H1 (cell line): Measurements from ENCODE around the gene ATOH7. TPM values are rescaled to one million over a fixed set of nuclear protein-coding genes. Genes with fewer than 3 reads are reported as not detected.

Experiments
- CTCF ChIA-PET: fragments of 300-600 bp; sonication (Branson Sonifier 250); formaldehyde crosslinking; loops from one replicate; lab custom pipeline; 2021; ENCODE audit not compliant: partially characterized antibody; lab: Charles Lee
- POLR2A ChIA-PET: fragments of 300-600 bp; sonication (Branson Sonifier 250); formaldehyde crosslinking; loops from one replicate; lab custom pipeline; 2021; ENCODE audit warnings: inconsistent platforms; ENCODE audit not compliant: partially characterized antibody; lab: Charles Lee
- DNase-seq, 2 experiments: peaks; one replicate each; pipeline versions ENCODE4 v3.0.0 to v3.0.0-alpha.2; 2010 to 2022; ENCODE audit warnings: low spot score in 2 of 2, low read depth in 1 of 2, mixed read lengths in 1 of 2
- FAIRE-seq: peaks from 2 replicates; lab custom pipeline; 2011; peaks lifted over from hg19 to GRCh38; lab: Jason Lieb, UNC
- H2AFZ ChIP-seq: 2 replicates; pipeline ENCODE4 v1.8.1; 2012; ENCODE audit warnings: low read length, inconsistent platforms
- H2AK5ac ChIP-seq: 2 replicates; pipeline ENCODE4 v1.6.1; 2013; ENCODE audit warnings: low read depth, low read length
- H2BK120ac ChIP-seq: replicated peaks from 2 replicates; pipeline ENCODE3; 2013; ENCODE audit warnings: low read depth, low read length, inconsistent platforms
- H2BK12ac ChIP-seq: 2 replicates; pipeline ENCODE4 v1.6.1; 2013; ENCODE audit warnings: low read depth, low read length
- H2BK15ac ChIP-seq: 2 replicates; pipeline ENCODE4 v1.6.1; 2013; ENCODE audit warnings: low read length
- H2BK20ac ChIP-seq: 2 replicates; pipeline ENCODE4 v1.6.1; 2013; ENCODE audit warnings: low read length
- H2BK5ac ChIP-seq: 2 replicates; pipeline ENCODE4 v1.6.1; 2013; ENCODE audit warnings: low read depth, low read length
- H3K14ac ChIP-seq: 2 replicates; pipeline ENCODE4 v1.6.1; 2013; ENCODE audit warnings: inconsistent platforms; ENCODE audit not compliant: insufficient read length
- H3K18ac ChIP-seq: 2 replicates; pipeline ENCODE4 v1.6.1; 2013; ENCODE audit warnings: low read length; ENCODE audit errors: extremely low read depth
- H3K23ac ChIP-seq: 2 replicates; pipeline ENCODE4 v1.6.1; 2013; ENCODE audit warnings: inconsistent platforms; ENCODE audit not compliant: insufficient read length
- H3K23me2 ChIP-seq: 2 replicates; pipeline ENCODE4 v1.6.1; 2013; ENCODE audit warnings: low read depth, low read length
- H3K27ac ChIP-seq: 2 replicates; pipeline ENCODE4 v1.6.1; 2011; ENCODE audit warnings: low read depth, low read length, inconsistent platforms
- H3K27me3 ChIP-seq, 4 experiments: replicated peaks in 1 of 4; 1 replicate in 1 of 4; 2 replicates in 3 of 4; pipeline versions ENCODE4 v1.6.1 to v1.8.1; 2011 to 2013; ENCODE audit warnings: low read length in 3 of 4, mild to moderate bottlenecking in 3 of 4, inconsistent platforms in 2 of 4, mixed read lengths in 2 of 4, moderate library complexity in 1 of 4; ENCODE audit not compliant: control insufficient read depth in 3 of 4, insufficient read depth in 3 of 4; ENCODE audit errors: extremely low read depth in 1 of 4
- H3K36me3 ChIP-seq, 4 experiments: 2 replicates each; pipeline versions ENCODE4 v1.6.1 to v1.8.1; 2011 to 2013; ENCODE audit warnings: mild to moderate bottlenecking in 4 of 4, low read length in 3 of 4, moderate library complexity in 2 of 4, control low read depth in 1 of 4, inconsistent platforms in 1 of 4; ENCODE audit not compliant: insufficient read depth in 4 of 4, control insufficient read depth in 2 of 4
- H3K4ac ChIP-seq: replicated peaks from 2 replicates; pipeline ENCODE3; 2013; ENCODE audit warnings: low read length, low read depth, mixed read lengths, inconsistent platforms; ENCODE audit not compliant: insufficient read length
- H3K4me1 ChIP-seq, 4 experiments: replicated peaks in 1 of 4; 1 replicate in 1 of 4; 2 replicates in 3 of 4; pipeline versions ENCODE4 v1.6.1 to v1.8.1; 2011 to 2013; ENCODE audit warnings: low read length in 3 of 4, inconsistent platforms in 2 of 4, mixed read lengths in 1 of 4; ENCODE audit not compliant: insufficient read depth in 4 of 4, control insufficient read depth in 3 of 4
- H3K4me2 ChIP-seq, 2 experiments: 2 replicates each; pipeline versions ENCODE4 v1.6.1 to v1.8.1; 2011 to 2013; ENCODE audit warnings: low read depth in 2 of 2, low read length in 2 of 2, control low read depth in 1 of 2, inconsistent platforms in 1 of 2, mild to moderate bottlenecking in 1 of 2; ENCODE audit not compliant: insufficient read depth in 1 of 2
- H3K4me3 ChIP-seq, 4 experiments: fragments of 200-600, 300-600 bp in 1 of 4; sonication (generic), shearing (Covaris generic), sonication (Bioruptor Twin) in 1 of 4; 2 replicates each; pipeline versions ENCODE4 v1.5.1 to v1.8.1; 2011 to 2016; ENCODE audit warnings: low read length in 4 of 4, low read depth in 3 of 4, control low read depth in 2 of 4, inconsistent platforms in 2 of 4, mild to moderate bottlenecking in 2 of 4, mixed read lengths in 1 of 4, moderate library complexity in 1 of 4; ENCODE audit not compliant: insufficient read depth in 2 of 4; ENCODE audit errors: extremely low read depth in 1 of 4
- H3K56ac ChIP-seq: replicated peaks from 2 replicates; pipeline ENCODE3; 2013; ENCODE audit warnings: low read depth, mild to moderate bottlenecking, mixed read lengths, low read length, inconsistent platforms; ENCODE audit not compliant: insufficient read length
- H3K79me1 ChIP-seq: 2 replicates; pipeline ENCODE4 v1.6.1; 2013; ENCODE audit warnings: low read depth, low read length, control low read depth
- H3K79me2 ChIP-seq, 2 experiments: 2 replicates each; pipeline versions ENCODE4 v1.6.1 to v1.8.1; 2012 to 2013; ENCODE audit warnings: low read length in 2 of 2, mild to moderate bottlenecking in 2 of 2, inconsistent platforms in 1 of 2; ENCODE audit not compliant: insufficient read depth in 2 of 2, control insufficient read depth in 1 of 2
- H3K9ac ChIP-seq, 4 experiments: replicated peaks in 1 of 4; 1 replicate in 1 of 4; 2 replicates in 3 of 4; pipeline versions ENCODE4 v1.6.1 to v1.8.1; 2011 to 2013; ENCODE audit warnings: low read depth in 3 of 4, low read length in 3 of 4, control low read depth in 2 of 4, mild to moderate bottlenecking in 2 of 4, moderate library complexity in 2 of 4, inconsistent platforms in 1 of 4; ENCODE audit errors: extremely low read depth in 1 of 4
- H3K9me3 ChIP-seq, 2 experiments: 2 replicates each; pipeline versions ENCODE4 v1.6.1 to v1.8.1; 2012 to 2013; ENCODE audit warnings: mild to moderate bottlenecking in 2 of 2, moderate library complexity in 2 of 2, control low read depth in 1 of 2, inconsistent platforms in 1 of 2, low read depth in 1 of 2, low read length in 1 of 2, mixed read lengths in 1 of 2; ENCODE audit not compliant: insufficient read depth in 2 of 2
- H4K20me1 ChIP-seq, 2 experiments: replicated peaks in 1 of 2; 2 replicates each; pipeline versions ENCODE3 to v1.8.1; 2011 to 2013; ENCODE audit warnings: inconsistent platforms in 2 of 2, low read length in 2 of 2, mild to moderate bottlenecking in 1 of 2; ENCODE audit not compliant: insufficient read depth in 2 of 2, control insufficient read depth in 1 of 2
- H4K5ac ChIP-seq: 2 replicates; pipeline ENCODE4 v1.6.1; 2013; ENCODE audit warnings: low read length, low read depth, mixed read lengths, inconsistent platforms; ENCODE audit not compliant: insufficient read length
- H4K8ac ChIP-seq: 2 replicates; pipeline ENCODE4 v1.8.0; 2013; ENCODE audit warnings: mild to moderate bottlenecking, moderate library complexity, low read length, inconsistent platforms; ENCODE audit not compliant: insufficient read depth; ENCODE audit errors: extremely low read depth
- H4K91ac ChIP-seq: replicated peaks from 2 replicates; pipeline ENCODE3; 2013; ENCODE audit warnings: low read length, mixed read lengths, inconsistent platforms; ENCODE audit not compliant: insufficient read length
- CBX8 ChIP-seq: fragments of 300-800, 300-1000 bp; sonication (generic); IDR thresholded peaks from 2 replicates; pipeline ENCODE4 v1.7.1; 2016; ENCODE audit warnings: low read depth, low read length, borderline replicate concordance
- E2F6 ChIP-seq: IDR thresholded peaks from 2 replicates; pipeline ENCODE4 v1.6.1; 2012; ENCODE audit warnings: inconsistent platforms
- GABPA ChIP-seq: IDR thresholded peaks from 2 replicates; pipeline ENCODE4 v1.6.1; 2011; ENCODE audit warnings: mild to moderate bottlenecking, low read length, moderate library complexity, borderline replicate concordance; ENCODE audit not compliant: insufficient read depth
- NANOG ChIP-seq: IDR thresholded peaks from 2 replicates; pipeline ENCODE4 v1.6.1; 2011; ENCODE audit warnings: low read length, low read depth, mild to moderate bottlenecking, inconsistent platforms; ENCODE audit not compliant: insufficient read depth, poor library complexity, severe bottlenecking
- POU5F1 ChIP-seq: IDR thresholded peaks from 2 replicates; pipeline ENCODE4 v1.6.1; 2011; ENCODE audit warnings: low read depth, mild to moderate bottlenecking, low read length, moderate library complexity
- TAF1 ChIP-seq: IDR thresholded peaks from 2 replicates; pipeline ENCODE4 v1.6.1; 2011; ENCODE audit warnings: mild to moderate bottlenecking, low read depth, low read length
- TBP ChIP-seq: IDR thresholded peaks from 2 replicates; pipeline ENCODE4 v1.6.1; 2011; ENCODE audit warnings: low read depth, low read length, improper control_type of control experiment
- TEAD4 ChIP-seq: IDR thresholded peaks from 2 replicates; pipeline ENCODE4 v1.6.1; 2012; ENCODE audit warnings: low read depth, low read length, inconsistent platforms, mixed read lengths
- USF2 ChIP-seq: IDR thresholded peaks from 2 replicates; pipeline ENCODE4 v1.6.1; 2011; ENCODE audit warnings: low read length, improper control_type of control experiment
- ZNF274 ChIP-seq: IDR thresholded peaks from 2 replicates; pipeline ENCODE4 v1.7.0; 2012; ENCODE audit warnings: low read length, borderline replicate concordance; ENCODE audit errors: extremely low read depth
- WGBS, 2 experiments: shearing (Covaris generic) in 1 of 2; methylation state at CpG; one replicate each; pipeline versions ENCODE4 v1.1.6 to v1.1.7; 2013 to 2015; ENCODE audit warnings: low lambda C conversion rate in 2 of 2, mixed read lengths in 2 of 2, inconsistent platforms in 1 of 2, low coverage in 1 of 2, missing lambda C conversion rate in 1 of 2; ENCODE audit not compliant: insufficient replicate concordance in 2 of 2, insufficient coverage in 1 of 2, insufficient read length in 1 of 2; ENCODE audit errors: extremely low coverage in 1 of 2, missing lambda C conversion rate in 1 of 2; 5-methylcytosine and 5-hydroxymethylcytosine counted together
- polyA plus RNA-seq, 7 experiments: library from polyadenylated mRNA; depleted of rRNA in 3 of 7; stranded (reverse) in 5 of 7; unstranded in 2 of 7; fragments of >200 nt in 5 of 7; fragments of 200-250 nt in 2 of 7; gene quantifications; 1 replicate in 5 of 7; 2 replicates in 1 of 7; 4 replicates in 1 of 7; pipeline versions ENCODE4 v1.2.1 to v1.2.3, GENCODE V29; 2011 to 2013; ENCODE audit warnings: missing spikeins in 2 of 7, mixed read lengths in 2 of 7
- total RNA-seq: library from RNA; stranded (reverse); fragmentation: NEBNext Ultra II Directional; extraction: Animal tissue kit (Norgen Biotek cat#: 25700); gene quantifications from 2 replicates; pipeline ENCODE4 v1.2.1, GENCODE V29; 2021

Gene ATOH7
- total and polyA plus RNA-seq, 2 of the 8 experiments (the other 6 are each of a cell fraction or from before 2014, with no cell fraction given) = 0.39 to 1.0 TPM

GRCh38 chr10:68251625-68252495 is 19.9 kb upstream of the ATOH7 start:
- no peak overlapping the region for H3K14ac ChIP-seq
- TF ChIP-seq NANOG (no peak), TEAD4 (no peak), TAF1 (no peak), TBP (no peak), CBX8 (no peak), ZNF274 (no peak), USF2 (no peak), E2F6 (no peak), POU5F1 (no peak), GABPA (no peak)

More at GRCh38 chr10:68251625-68252495, 19.9 kb upstream of the ATOH7 start:
- no peaks in the 10 kb centered on the region for H3K79me2 ChIP-seq
- no peak overlapping the region for H3K4ac ChIP-seq
- no peak overlapping the region for H3K56ac ChIP-seq
- no peak overlapping the region for H3K4me3 ChIP-seq
- no peaks in the 10 kb centered on the region for H3K79me1 ChIP-seq
- no peak overlapping the region for H2BK12ac ChIP-seq
- no peak overlapping the region for H3K27ac ChIP-seq
- H4K5ac ChIP-seq = no peak overlapping the region
- H2BK20ac ChIP-seq = no peak overlapping the region
- H3K18ac ChIP-seq = no peak overlapping the region
- no peak overlapping the region for H2AK5ac ChIP-seq
- no peak overlapping the region for H2BK5ac ChIP-seq
- no peaks in the 10 kb centered on the region for H3K23me2 ChIP-seq
- POLR2A ChIA-PET = interaction anchor here (5.9 kb wide), 1 partner anchor 81 kb away, joined by 27 read pairs; the partner anchor contains the start of genes HNRNPH3 and PBLD
- peak overlapping the region; percentile 3 to 6; a peak in 1 of 4 replicates for H3K4me2 ChIP-seq
- no peak for DNase-seq
- no peaks in the 10 kb centered on the region for H3K9me3 ChIP-seq
- H4K20me1 ChIP-seq = no peaks in the 10 kb centered on the region
- 88% methylated on average over 5 of the region's 5 CpGs; no CpG with 5 or more reads in 1 of the 2 experiments for WGBS, 2 experiments
- no peaks in the 10 kb centered on the region for H3K27me3 ChIP-seq
- peaks cover 0 to 11% (median 6%) of the 10 kb centered on the region in 4 experiments; a peak in 3 of 7 replicates for H3K4me1 ChIP-seq
- no peak overlapping the region for H2BK120ac ChIP-seq
- no peak for FAIRE-seq
- peak overlapping the region; percentile 24; the same call in 1 of the 2 replicates for H2BK15ac ChIP-seq
- CTCF ChIA-PET = interaction anchor here (0.7 to 4.4 kb wide), 4 partner anchors 21 to 75 kb away, joined by 5 to 17 read pairs (median 6); no protein-coding TSS in a partner anchor
- H3K9ac ChIP-seq = no peak overlapping the region
- no peak overlapping the region for H4K8ac ChIP-seq
- H3K36me3 ChIP-seq = no peaks in the 10 kb centered on the region
- H2AFZ ChIP-seq = no peak overlapping the region
- no peak overlapping the region for H3K23ac ChIP-seq
- no peak overlapping the region for H4K91ac ChIP-seq
